ENCODE data around the gene IL4R.

IL4R gene

DNA sequence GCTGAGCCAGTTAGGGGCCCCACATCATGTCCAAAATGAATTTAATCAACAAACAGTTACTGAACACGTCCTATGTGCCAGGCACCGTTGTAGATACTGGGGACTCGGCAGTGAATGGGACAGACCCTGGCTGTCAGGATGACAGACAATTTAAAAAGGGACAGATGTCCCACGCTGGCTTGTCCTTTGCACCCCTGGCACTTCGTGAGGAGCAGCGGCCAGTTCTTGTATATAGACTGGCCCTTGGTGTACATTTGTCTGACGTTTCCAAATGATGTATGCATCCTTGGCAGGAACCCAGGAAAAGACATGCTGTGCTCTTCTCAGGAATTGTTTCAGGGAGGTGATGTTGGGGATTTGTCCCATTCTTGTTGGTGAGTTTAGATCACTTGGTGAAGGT lies 21.1 kb downstream of the IL4R start:
- Histone ChIP-seq H3K4me2 (ENCODE audit: low read depth, low read length) (no peak overlapping the region), H3K27me3 (replicated peaks; ENCODE audit: insufficient read depth, low read length) (no peaks in the 10 kb centered on the region), H3F3A (ENCODE audit: insufficient read depth, low read length) (no peaks in the 10 kb centered on the region), H3K9ac (ENCODE audit: low read length) (no peak overlapping the region), H4K20me1 (ENCODE audit: insufficient read depth, low read length) (no peaks in the 10 kb centered on the region), H3K79me2 (ENCODE audit: low read length) (no peaks in the 10 kb centered on the region), H2AFZ (ENCODE audit: low read length) (no peak overlapping the region), H3K36me3 (replicated peaks; ENCODE audit: insufficient read depth, low read length) (no peaks in the 10 kb centered on the region), H3K9me2 (replicated peaks; ENCODE audit: insufficient read depth, low read length) (no peaks in the 10 kb centered on the region), H3K9me3 (replicated peaks; ENCODE audit: insufficient read depth, low read length) (no peaks in the 10 kb centered on the region), H3K4me3 (ENCODE audit: low read length) (no peak overlapping the region), H3K4me1 (ENCODE audit: low read length) (no peaks in the 10 kb centered on the region), H3K27ac (ENCODE audit: low read length) (no peak overlapping the region)
- DNase-seq, result no peak
- TF ChIP-seq EZH2phosphoT487 (IDR thresholded peaks at IDR 0.05; ENCODE audit: low read length), result no peak
- no peak for TF ChIP-seq EZH2 (optimal IDR thresholded peaks at IDR 0.05; ENCODE audit: low read depth, low read length)
- TF ChIP-seq, protein P1, sequence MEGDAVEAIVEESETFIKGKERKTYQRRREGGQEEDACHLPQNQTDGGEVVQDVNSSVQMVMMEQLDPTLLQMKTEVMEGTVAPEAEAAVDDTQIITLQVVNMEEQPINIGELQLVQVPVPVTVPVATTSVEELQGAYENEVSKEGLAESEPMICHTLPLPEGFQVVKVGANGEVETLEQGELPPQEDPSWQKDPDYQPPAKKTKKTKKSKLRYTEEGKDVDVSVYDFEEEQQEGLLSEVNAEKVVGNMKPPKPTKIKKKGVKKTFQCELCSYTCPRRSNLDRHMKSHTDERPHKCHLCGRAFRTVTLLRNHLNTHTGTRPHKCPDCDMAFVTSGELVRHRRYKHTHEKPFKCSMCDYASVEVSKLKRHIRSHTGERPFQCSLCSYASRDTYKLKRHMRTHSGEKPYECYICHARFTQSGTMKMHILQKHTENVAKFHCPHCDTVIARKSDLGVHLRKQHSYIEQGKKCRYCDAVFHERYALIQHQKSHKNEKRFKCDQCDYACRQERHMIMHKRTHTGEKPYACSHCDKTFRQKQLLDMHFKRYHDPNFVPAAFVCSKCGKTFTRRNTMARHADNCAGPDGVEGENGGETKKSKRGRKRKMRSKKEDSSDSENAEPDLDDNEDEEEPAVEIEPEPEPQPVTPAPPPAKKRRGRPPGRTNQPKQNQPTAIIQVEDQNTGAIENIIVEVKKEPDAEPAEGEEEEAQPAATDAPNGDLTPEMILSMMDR (IDR thresholded peaks at IDR 0.05; ENCODE audit: low read length), result no peak

- Histone ChIP-seq H2AFZ (ENCODE audit: low read length) (no peak overlapping the region), H3F3A (ENCODE audit: insufficient read depth, low read length) (no peaks in the 10 kb centered on the region), H3K4me3 (ENCODE audit: low read length) (no peak overlapping the region), H3K36me3 (replicated peaks; ENCODE audit: insufficient read depth, low read length) (no peaks in the 10 kb centered on the region), H3K27me3 (replicated peaks; ENCODE audit: insufficient read depth, low read length) (no peaks in the 10 kb centered on the region), H3K9me3 (replicated peaks; ENCODE audit: insufficient read depth, low read length) (no peaks in the 10 kb centered on the region), H3K4me1 (ENCODE audit: low read length) (no peaks in the 10 kb centered on the region), H3K9me2 (replicated peaks; ENCODE audit: insufficient read depth, low read length) (no peaks in the 10 kb centered on the region), H4K20me1 (ENCODE audit: insufficient read depth, low read length) (no peaks in the 10 kb centered on the region), H3K27ac (ENCODE audit: low read length) (no peak overlapping the region), H3K79me2 (ENCODE audit: low read length) (no peaks in the 10 kb centered on the region), H3K4me2 (ENCODE audit: low read depth, low read length) (no peak overlapping the region), H3K9ac (ENCODE audit: low read length) (no peak overlapping the region)
- TF ChIP-seq EZH2 (optimal IDR thresholded peaks at IDR 0.05; ENCODE audit: low read depth, low read length), result no peak
- no peak for TF ChIP-seq EZH2phosphoT487 (IDR thresholded peaks at IDR 0.05; ENCODE audit: low read length)
- TF ChIP-seq, protein P1 (IDR thresholded peaks at IDR 0.05; ENCODE audit: low read length), result no peak
- DNase-seq, result no peak
Observed at GRCh38 chr16:27335349-27336053, 21.7 kb downstream of the IL4R start.

- no peaks in the 10 kb centered on the region for H3K9me2 ChIP-seq (replicated peaks; ENCODE audit: insufficient read depth, low read length)
Observed at GRCh38 chr16:27337024-27337423, 23.2 kb downstream of the IL4R start.

More at GRCh38 chr16:27337024-27337423, 23.2 kb downstream of the IL4R start:
- Histone ChIP-seq H2AFZ (ENCODE audit: low read length) (no peak overlapping the region), H3K27me3 (replicated peaks; ENCODE audit: insufficient read depth, low read length) (no peaks in the 10 kb centered on the region), H3K4me2 (ENCODE audit: low read depth, low read length) (no peak overlapping the region), H3K4me1 (ENCODE audit: low read length) (no peaks in the 10 kb centered on the region), H3K36me3 (replicated peaks; ENCODE audit: insufficient read depth, low read length) (no peaks in the 10 kb centered on the region), H3K9me3 (replicated peaks; ENCODE audit: insufficient read depth, low read length) (no peaks in the 10 kb centered on the region), H3K79me2 (ENCODE audit: low read length) (no peaks in the 10 kb centered on the region), H3K9ac (ENCODE audit: low read length) (no peak overlapping the region), H3K27ac (ENCODE audit: low read length) (no peak overlapping the region), H3F3A (ENCODE audit: insufficient read depth, low read length) (no peaks in the 10 kb centered on the region), H3K4me3 (ENCODE audit: low read length) (no peak overlapping the region), H4K20me1 (ENCODE audit: insufficient read depth, low read length) (no peaks in the 10 kb centered on the region)
- TF ChIP-seq EZH2phosphoT487 (IDR thresholded peaks at IDR 0.05; ENCODE audit: low read length) (no peak), EZH2 (optimal IDR thresholded peaks at IDR 0.05; ENCODE audit: low read depth, low read length) (no peak)
- TF ChIP-seq, protein P1 (IDR thresholded peaks at IDR 0.05; ENCODE audit: low read length), result no peak
- DNase-seq, result no peak
